ENCODE measurements around the gene CIT.
A peak's percentile ranks its signal among the peaks of the same experiment; 100 is the strongest.

The CIT gene

DNA sequence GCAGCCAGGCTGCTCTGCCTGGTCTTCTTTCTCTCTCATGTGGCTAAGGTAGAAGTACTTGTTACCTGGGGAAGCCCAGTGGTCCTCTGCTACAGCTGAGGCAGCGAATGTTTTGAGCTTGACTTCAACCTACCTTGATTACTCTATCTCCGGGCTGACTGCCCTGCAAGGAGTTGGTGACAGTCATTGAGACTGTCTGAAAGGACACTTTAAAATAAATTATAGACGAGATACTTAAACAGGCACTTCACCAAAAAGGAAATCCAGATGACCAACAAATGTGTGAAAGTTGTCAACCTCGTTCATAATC, 474 bp upstream of the CIT start:
- no peak for TF ChIP-seq ZFX (IDR thresholded peaks at IDR 0.05; ENCODE audit: borderline replicate concordance)
- TF ChIP-seq, protein P1, sequence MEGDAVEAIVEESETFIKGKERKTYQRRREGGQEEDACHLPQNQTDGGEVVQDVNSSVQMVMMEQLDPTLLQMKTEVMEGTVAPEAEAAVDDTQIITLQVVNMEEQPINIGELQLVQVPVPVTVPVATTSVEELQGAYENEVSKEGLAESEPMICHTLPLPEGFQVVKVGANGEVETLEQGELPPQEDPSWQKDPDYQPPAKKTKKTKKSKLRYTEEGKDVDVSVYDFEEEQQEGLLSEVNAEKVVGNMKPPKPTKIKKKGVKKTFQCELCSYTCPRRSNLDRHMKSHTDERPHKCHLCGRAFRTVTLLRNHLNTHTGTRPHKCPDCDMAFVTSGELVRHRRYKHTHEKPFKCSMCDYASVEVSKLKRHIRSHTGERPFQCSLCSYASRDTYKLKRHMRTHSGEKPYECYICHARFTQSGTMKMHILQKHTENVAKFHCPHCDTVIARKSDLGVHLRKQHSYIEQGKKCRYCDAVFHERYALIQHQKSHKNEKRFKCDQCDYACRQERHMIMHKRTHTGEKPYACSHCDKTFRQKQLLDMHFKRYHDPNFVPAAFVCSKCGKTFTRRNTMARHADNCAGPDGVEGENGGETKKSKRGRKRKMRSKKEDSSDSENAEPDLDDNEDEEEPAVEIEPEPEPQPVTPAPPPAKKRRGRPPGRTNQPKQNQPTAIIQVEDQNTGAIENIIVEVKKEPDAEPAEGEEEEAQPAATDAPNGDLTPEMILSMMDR (IDR thresholded peaks at IDR 0.05): 0 out of 2 replicates have a peak, but pooled peaks have one; percentile 8
- H3K27ac ChIP-seq: peak overlapping the region; percentile 72

GRCh38 chr12:119870457-119870856, 6.7 kb downstream of the CIT start:
- H3K27ac ChIP-seq: no peak overlapping the region
- TF ChIP-seq, protein P1 (IDR thresholded peaks at IDR 0.05): no peak
- no peak for TF ChIP-seq ZFX (IDR thresholded peaks at IDR 0.05; ENCODE audit: borderline replicate concordance)

- H3K27ac ChIP-seq: no peak overlapping the region
Observed at GRCh38 chr12:119869720-119870119, 7.4 kb downstream of the CIT start.

GRCh38 chr12:119868992-119869391, 8.1 kb downstream of the CIT start:
- no peak overlapping the region for H3K27ac ChIP-seq
- TF ChIP-seq, protein P1 (IDR thresholded peaks at IDR 0.05): no peak

More at GRCh38 chr12:119869720-119870119, 7.4 kb downstream of the CIT start:
- TF ChIP-seq ZFX (IDR thresholded peaks at IDR 0.05; ENCODE audit: borderline replicate concordance): no peak
- TF ChIP-seq, protein P1 (IDR thresholded peaks at IDR 0.05): no peak

- TF ChIP-seq, protein P1 (IDR thresholded peaks at IDR 0.05): no peak
- TF ChIP-seq ZFX (IDR thresholded peaks at IDR 0.05; ENCODE audit: borderline replicate concordance): no peak
- no peak overlapping the region for H3K27ac ChIP-seq
Observed at GRCh38 chr12:119864591-119864990, 12.5 kb downstream of the CIT start.

GRCh38 chr12:119859241-119859640, 17.9 kb downstream of the CIT start:
- no peak overlapping the region for H3K27ac ChIP-seq
- TF ChIP-seq ZFX (IDR thresholded peaks at IDR 0.05; ENCODE audit: borderline replicate concordance): no peak
- TF ChIP-seq, protein P1 (IDR thresholded peaks at IDR 0.05): no peak

DNA sequence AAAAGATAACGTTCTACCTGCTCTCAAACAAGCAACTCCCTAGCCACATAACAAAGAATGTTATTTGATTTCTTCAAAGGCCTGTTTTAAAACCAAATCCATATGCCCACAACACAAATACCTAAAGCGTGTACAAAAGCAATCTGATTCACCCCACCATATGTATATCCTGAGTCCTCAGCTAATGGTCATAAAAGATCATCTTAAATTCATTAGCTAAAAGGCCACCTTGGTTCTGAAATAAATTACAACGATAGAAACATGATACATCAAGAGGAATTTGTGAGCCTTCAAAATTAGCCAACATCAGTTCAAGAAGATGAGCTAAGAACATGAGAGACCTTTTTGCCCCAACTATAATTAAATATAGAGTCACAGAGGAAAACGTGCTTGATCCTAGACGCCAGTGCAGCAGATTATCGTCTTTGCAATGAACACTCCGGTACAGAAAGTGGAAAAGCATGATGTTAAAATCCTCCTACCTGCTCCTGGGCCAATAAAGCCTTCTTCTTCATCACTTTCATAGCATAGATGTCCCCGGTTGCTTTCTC, 20.0 kb downstream of the CIT start:
- TF ChIP-seq, protein P1 (IDR thresholded peaks at IDR 0.05): no peak
- no peak overlapping the region for H3K27ac ChIP-seq

Measured in 22Rv1 (cell line).